Fibroblast of lung (primary cell): ENCODE measurements around the gene CPTP.

Experiments used
- EZH2 ChIP-seq: IDR thresholded peaks from 2 replicates; pipeline ENCODE4 v1.5.1; 2012; ENCODE audit warnings: low read length, control low read depth, mild to moderate bottlenecking; ENCODE audit errors: missing control alignments
- TF ChIP-seq, protein P1 (sequence below), 2 donors: IDR thresholded peaks in 1 of 2; conservative IDR thresholded peaks in 1 of 2; 1 replicate in 1 of 2; 2 replicates in 1 of 2; pipeline ENCODE4 v1.5.1; 2011 to 2012; ENCODE audit warnings: low read length in 2 of 2, control low read depth in 1 of 2, inconsistent platforms in 1 of 2, low read depth in 1 of 2, mild to moderate bottlenecking in 1 of 2

DNA sequence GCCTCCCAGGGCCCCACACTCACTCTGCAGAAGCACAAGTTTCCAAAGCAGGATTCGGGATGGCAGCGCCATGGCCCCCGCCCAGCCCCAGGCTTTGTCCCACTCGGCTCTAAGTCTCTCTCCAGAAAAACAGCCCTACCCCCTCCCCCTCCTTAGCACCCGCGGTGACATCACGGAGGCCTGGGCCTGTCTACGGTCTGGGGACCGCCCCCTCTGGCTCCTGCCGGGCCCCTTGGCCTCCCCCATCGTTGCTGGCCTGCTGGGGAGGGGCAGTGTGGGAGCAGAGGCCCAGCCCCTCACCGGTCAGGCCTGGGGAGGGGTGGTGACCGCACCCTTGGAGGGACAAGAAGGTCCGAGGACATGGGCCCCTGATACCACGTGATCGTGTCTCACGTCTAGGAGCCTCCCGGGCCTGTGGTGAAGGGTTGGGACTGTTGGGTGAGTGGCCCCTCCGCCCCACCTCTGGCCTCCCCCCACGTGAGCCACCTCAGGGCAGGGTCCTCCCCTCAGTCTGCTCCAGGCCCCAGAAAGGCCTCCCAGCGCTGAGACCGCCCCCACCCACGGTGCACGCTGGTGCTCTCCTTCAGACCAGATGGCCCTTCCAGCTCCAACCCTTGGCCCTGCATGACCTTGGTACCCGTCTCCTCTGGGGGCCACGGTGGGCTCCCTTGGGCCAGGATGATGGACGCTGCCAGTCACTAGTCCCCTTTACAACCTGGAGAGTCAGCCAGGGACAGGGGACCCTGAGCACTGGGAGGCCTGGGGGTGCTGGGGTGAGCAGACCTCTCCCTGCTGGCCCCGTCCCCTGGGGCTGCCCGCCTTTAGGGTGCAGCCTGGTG lies 34.0 kb downstream of the CPTP start, which contains the start of gene MXRA8:
- TF ChIP-seq, protein P1, sequence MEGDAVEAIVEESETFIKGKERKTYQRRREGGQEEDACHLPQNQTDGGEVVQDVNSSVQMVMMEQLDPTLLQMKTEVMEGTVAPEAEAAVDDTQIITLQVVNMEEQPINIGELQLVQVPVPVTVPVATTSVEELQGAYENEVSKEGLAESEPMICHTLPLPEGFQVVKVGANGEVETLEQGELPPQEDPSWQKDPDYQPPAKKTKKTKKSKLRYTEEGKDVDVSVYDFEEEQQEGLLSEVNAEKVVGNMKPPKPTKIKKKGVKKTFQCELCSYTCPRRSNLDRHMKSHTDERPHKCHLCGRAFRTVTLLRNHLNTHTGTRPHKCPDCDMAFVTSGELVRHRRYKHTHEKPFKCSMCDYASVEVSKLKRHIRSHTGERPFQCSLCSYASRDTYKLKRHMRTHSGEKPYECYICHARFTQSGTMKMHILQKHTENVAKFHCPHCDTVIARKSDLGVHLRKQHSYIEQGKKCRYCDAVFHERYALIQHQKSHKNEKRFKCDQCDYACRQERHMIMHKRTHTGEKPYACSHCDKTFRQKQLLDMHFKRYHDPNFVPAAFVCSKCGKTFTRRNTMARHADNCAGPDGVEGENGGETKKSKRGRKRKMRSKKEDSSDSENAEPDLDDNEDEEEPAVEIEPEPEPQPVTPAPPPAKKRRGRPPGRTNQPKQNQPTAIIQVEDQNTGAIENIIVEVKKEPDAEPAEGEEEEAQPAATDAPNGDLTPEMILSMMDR (conservative IDR thresholded peaks at IDR 0.05 in 1 of 2, IDR thresholded peaks at IDR 0.05 in 1 of 2; ENCODE audit: low read depth in 1 of 2, low read length in 2 of 2) = no peak
- no peak for TF ChIP-seq EZH2
